ENCODE data around the gene RAD51B.

Gene RAD51B

DNA sequence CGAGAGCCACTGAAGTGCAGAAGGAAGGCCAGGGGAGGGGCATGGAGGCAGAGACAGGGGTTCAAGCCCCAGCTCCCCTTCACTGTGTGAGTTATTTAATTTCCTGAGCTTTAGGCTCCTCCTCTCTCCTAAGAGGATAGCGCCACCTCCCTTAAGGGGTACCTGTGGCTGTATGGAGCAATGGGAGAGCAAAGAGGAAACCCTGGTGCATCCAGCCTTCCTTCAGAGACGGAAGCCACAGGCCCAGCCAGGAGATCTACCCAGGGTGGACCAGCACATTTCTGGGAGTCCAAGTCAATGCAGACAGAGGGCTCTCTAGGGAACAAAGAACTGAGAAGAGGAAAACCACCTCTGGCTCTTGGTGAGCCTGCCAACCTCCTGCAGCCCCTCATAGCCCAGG lies 883.0 kb downstream of the RAD51B start:
- DNase-seq = no peak

DNA sequence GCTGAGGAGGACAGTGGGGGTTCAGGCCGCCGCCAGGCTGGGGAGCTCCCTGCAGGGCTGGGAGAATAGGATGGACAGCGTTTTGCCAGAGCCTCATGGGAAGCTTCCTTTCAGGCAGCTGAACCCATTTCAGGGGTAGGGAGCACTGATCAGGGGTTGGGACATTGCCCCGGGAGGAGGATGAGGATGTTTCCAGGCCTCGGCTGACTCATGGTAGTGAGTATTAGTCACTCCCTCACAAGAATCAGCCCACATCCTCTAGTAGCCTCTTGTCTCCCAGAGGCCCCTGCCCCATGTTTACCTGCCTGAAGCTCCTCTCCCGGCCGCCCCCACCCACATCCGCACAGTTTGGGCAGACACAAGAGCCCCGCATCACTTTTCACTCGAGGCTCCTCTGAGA lies 883.5 kb downstream of the RAD51B start:
- no peak for DNase-seq

DNA sequence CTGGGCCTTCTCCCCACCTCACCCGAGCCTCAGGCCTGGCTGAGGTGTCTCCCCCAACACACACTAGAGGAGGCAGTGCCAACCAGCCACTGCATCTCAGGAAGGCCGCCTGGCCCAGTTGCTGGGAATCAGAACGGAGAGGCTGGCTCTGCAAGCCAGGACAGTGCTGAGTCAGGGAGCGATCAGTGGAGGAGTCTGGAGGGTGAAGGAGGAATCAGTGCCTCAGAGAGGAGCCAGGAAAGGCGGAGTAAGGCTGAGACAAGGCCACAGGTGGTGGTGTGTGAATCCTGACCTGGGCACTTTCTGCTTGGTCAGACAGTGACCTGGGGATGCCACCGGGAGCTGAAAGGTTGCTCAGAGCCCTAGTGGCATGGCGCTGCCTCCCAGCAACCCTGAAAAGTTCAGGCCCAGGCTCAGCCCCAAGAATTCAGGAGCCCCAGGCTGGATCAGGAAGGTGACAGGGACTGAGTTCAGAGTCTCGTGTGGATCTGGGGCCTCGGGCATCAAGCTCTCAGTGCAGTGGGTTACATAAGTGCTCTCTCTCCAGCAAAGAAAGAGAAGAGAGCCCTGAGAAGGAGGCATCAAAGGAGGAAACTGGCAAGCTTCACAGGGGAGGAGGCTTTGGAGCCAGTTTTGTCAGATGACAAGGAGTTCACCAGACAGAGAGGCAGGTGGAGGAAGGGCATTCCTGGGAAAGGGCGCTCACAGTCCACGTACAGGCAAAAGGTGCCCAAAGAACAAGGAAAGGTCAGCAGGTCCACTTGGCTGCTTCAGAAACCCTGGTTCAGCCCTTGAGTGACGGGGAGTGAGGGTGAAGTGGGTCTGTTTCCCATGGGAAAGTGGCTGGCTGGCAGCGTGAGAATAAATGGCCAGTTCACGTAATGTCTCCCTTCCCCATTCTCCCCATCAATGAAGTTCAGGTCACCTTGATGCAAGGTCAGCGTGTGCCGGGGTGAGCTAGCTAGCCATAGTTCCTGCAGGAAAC lies 885.4 kb downstream of the RAD51B start:
- no peak for DNase-seq

DNA sequence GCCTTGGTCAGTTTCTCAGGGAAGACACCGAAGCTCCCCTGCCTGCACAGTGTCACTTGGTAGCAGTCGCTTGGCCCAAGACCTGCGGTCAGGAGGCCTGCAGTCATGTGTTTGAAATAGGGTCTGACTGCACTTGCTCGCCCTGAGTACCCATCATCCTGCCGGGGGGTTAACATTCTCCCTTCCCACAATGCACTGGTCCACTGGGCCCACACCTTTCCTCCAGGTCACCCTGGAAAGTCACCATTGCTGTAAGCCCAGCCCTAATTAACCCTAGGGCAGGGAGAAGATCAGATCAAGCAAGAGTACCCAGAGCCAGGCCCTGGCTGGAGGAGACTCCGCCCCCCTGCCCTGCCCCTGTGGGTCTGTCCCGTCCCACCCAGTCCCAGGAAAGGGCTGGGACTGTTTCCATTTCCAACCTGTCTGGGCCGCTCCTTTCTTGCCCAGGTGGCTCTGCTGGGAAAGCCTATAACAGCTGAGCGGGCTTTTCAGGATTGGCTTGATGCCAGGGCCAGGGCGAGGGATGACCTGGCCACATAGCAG lies 886.2 kb downstream of the RAD51B start:
- DNase-seq = no peak

DNA sequence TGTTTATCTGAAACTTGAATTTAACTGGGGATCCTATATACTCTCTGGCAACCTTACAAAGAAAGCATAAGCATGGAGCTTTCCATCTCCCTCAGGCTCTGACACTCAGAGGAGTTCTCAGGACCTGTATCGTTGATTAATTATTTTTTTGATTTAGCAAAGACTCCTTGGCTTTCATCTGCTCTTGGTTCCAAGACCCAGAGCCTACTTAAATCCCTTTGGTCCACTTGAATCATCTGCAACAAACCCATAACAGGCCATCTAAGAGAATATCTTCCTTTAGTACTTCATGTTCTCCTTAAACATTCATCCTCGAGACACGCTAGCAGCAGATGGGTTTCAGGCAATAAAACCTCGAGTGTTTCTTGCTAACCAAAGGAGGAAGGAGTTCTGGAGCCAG lies 887.9 kb downstream of the RAD51B start:
- no peak for DNase-seq

DNA sequence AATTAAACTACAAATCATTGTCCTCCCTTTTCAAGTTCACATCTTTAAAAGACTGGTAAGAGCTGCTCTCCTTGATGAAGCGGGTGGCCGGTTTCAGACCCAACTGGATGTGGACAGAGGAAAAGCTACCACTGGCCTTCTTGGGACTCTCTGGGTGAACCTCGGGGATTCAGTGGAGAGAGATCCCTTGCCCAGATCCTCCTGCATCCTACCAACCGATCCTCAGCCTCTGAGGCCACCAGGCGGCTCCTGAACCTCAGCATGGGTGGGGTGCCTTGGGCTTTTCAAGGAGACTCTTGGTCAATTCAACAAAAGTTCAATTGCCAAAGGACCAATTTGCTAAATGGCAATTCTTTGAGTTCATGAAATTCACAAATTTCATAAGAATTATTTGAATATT lies 888.8 kb downstream of the RAD51B start:
- no peak for DNase-seq

DNA sequence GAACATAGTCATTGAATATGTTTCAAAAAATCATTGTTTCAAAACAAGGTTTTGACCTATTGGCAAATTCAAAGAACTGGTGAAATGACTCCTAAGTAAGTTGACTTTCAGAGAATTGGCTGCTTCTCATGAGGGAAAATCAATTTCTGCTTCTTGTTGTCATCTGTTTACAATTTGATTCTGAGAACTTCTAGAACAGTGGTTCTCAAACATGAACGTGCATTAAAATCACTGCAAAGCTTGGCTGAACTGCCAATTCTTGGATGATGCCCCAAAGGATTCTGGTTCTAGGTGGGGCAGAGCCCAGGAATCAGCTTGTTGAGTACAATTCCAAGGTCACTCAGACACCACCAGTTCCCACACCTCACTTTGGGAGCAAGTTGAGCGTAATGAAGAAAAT lies 889.4 kb downstream of the RAD51B start:
- DNase-seq = no peak

DNA sequence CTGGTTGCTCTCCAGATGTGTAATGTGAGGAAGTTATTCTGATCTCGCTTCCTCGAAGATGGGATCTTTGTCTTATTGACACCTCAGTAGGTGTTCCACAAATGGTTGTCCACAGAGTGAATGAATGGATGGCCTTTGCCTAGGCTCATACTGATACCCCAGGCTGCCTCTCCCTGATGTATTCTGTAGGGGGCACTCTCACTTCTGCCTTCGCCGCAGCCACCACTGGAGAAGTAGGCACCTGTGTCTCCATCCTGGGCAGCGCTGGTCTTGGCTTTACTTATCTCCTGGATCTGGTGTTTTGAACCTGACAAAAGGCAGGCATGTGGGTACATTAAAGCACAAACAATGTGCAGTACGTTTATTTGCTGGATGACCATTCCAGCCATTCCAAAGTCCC lies 891.2 kb downstream of the RAD51B start:
- DNase-seq = no peak

DNA sequence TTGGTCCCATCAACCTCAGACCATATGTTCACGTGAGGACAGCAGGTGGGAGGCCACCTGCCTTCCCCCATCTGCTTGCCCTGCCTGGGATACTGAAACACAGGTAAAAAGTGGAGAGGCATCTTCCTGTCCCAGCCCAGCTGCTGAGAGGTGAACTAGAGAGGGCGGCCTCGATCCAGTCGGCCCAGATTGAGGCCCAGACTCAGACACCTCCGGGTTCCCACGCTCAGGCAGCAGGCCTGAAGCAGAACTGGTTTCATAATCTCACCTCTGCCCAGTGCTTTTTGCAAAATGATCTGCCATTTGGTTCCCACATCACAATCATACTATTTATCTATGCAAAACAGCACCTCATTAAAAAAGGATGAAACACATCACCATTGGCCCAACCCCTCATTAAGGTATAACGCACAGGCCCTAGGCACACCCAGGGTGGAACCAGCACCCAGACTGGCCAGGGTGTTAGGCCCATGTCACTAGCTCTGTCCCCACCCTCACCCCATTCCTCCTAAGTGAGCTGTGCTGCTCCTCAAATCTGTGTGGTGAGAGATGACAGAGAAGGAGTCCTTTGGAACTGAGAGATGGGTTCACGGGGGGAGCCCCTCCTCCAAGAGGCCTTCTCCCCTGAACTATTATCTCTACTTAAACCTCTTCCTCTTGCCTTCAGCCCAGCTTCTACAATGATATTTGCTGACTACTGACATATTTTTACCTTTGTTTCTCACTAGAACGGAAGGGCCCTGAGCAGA lies 892.2 kb downstream of the RAD51B start:
- DNase-seq = no peak

DNA sequence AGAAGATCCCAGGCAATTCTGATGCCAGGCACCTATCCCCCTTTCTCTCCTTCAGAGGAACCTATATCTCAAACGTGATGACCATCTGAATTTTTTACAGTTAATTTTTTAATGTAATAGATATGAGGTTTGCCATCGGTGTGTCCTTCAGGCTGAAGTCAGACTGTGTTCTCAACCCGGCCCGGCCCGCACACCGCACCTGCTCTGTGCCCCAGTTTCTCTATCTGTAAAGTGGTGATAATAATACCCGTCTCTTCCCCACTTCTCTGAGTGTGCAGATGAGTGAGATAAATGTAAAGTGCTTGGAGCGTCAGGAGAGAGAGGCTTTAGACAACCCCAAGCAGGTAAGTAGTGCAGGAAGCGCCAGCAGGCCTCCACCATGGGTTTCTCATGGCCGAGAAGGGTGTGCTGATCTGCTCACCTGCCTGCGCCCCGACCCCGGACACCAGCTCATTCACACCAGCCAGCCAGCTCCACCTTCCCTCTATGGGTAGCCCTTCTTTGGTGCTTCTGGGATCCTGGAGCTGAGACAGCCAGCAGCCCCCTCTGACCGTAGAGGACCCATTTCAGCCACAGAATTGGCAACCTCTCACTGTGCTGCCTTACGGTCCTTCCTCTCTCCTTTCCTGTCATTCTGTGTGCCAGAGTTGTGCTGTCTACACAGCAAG lies 893.3 kb downstream of the RAD51B start:
- DNase-seq = no peak

DNA sequence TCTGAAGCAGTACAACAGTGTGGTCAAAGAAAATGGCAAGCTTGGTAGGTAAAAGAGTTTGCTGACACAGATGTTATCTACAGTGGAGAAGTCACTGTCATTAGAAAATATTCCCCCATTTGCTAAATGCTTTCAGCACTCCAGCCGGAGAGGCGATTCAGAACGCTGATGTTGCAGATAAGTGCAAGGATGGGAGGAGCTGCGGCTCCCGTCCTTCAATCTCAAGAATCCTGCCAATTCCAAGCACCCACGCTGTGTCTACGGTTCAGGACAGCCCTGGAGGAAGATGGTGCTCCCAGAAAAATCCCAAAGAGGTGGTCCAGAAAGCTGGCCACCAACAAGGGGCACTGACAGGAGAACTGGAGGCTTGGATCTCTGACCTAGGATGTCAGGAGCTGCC lies 894.2 kb downstream of the RAD51B start:
- no peak for DNase-seq

DNA sequence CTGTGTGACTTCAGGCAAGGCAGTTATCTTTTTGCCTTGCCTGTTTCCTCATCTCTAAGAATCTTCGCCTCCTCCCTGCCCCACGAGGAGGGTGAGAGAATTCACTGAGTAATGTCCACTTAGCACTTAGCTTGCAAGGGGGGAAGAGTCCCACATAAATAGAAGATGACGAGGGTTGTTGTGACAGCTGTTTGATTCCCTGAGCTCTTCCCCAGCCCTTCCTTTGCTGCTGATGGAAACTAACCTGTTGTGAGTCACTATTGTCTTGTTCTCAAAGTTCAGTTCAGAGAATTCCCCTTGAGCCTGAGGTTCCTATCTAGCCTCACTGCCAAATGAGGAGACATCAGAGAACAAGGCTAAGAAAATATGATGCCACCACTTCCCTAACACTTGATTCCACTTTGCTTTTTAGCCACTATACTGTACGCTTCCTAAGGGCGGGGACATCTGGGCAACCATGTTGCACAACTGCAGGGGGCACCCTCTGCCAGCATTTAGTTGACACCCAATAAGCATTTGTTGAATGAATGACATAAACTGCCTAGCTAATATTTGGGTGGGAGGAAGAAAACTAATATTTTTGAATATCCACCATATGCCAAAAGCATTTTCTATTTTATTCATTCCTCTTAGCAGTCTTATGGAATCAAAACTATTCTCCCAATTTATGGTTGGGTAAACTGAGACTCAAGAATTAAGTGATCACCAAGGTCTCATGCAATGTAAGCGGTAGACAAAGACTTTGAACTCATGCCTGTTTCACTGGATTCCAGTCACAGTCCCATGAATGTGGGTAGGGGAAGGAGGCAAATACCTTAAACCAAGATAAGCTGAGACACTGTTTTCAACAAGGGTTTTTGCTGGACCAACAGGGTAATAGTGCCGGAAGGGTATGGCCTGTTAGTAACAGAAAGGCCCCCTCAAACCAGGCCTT lies 895.7 kb downstream of the RAD51B start:
- no peak for DNase-seq

DNA sequence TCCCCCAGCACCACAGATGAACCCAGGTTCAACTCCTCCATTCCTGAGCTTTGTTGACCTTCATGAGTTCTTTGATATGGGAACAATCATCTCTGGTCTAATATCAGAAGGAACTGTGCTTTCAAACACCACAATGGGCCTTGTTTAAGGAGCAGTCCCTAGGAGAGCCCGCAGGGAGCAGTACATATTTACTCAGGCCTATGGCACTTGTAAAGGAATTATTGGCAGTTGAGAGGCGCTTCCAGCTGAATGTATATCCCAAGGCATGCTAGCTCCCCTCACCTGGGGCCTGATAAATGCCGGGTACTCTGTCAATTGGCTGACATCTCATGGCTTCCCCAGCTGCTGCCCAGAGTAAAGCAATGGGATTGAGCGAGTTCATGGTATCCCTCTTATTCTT lies 897.1 kb downstream of the RAD51B start:
- DNase-seq = no peak

DNA sequence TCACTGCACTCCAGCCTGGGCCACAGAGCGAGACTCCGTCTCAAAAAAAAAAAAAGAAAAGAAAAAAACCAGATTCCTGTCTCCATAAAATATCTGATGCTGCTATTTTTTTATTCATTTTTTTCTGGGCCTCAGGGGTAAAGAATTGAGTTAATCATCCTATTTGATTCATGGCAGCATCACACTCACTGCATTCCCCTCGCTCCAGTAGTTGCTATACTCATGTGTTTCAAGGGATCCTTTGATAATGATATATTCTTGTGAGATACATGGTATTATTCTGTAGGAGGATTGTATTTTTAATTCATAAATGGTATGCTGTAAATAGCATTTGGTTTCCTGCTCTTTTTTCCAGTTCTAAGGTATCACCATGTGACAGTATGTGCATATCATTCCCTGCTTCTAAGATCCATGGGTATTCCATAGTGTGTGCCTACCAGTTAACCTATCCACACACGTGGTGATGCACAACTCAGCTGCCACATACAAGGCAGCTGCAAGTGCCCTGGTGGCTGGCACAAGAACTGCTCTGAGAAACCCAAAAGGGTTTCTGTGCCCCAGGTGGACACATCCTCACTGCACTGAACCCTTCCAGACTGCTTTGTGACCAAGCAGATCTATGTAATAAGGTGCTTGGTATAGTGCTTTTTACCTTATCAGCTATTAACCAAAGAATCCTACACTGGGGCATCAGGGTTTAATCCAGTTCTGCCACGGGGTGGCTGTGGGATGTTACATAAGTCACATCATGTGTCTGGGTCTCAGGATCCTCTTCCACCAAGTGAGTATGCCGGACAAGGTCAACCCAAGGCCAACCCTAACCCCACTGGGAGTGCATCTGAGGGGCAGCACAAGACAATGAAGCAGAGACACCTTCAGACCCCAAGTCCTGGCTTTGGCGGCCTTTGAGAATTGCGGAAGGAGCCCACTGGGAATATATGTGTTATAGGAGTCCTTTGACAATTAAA lies 898.7 kb downstream of the RAD51B start:
- DNase-seq = no peak

DNA sequence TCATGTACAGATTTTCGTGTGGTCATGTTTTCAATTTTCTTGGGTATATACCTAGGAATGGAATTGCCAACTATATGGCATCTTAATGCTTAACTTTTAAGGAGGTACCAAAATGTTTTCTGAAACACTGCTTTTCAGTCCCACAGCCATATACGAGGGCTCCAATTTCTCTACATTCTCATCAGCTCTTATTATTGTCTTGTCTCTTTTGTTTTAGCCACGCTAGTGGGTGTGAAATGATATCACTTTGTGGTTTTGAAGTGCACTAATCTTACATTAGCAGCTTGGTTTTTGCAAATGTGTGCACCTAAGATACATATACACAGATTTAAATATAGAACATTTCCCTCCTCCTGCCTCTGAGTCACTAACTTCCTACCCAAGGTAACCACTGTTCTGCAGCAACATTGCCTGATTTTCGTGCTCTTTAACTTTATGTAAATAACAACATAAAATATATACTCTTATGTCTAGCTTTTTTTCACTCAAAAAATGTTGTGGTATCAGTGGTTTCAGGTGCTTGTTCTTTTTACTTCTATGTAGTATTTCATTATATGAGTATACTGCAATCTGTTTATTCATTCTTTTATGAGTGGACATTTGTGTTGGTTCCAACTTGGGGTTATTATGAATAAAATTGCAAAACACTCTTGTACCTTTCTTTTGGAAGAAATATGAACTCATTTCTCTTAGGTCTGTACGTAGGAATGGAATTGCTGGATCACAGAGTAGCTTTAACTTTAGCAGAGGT lies 900.2 kb downstream of the RAD51B start:
- no peak for DNase-seq

DNA sequence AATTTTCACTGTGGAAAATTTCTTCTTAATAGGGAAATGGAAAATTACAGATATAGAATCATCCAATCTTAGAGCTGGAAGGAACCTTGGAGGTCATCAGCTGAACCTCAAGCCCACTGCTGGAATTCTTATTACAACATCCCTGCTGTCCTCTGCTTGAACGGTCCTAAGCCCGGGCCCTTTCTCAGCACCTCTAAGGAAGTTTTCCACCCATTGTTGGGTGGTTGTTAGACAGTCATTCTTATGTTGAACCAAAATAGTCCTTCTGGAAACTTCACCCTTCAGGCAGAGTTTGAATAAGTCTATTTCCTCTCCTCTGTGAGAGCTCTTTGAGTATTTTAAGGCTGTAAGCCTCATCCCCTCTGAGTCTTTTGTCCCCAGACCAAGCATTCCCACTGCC lies 902.6 kb downstream of the RAD51B start:
- DNase-seq = no peak

DNA sequence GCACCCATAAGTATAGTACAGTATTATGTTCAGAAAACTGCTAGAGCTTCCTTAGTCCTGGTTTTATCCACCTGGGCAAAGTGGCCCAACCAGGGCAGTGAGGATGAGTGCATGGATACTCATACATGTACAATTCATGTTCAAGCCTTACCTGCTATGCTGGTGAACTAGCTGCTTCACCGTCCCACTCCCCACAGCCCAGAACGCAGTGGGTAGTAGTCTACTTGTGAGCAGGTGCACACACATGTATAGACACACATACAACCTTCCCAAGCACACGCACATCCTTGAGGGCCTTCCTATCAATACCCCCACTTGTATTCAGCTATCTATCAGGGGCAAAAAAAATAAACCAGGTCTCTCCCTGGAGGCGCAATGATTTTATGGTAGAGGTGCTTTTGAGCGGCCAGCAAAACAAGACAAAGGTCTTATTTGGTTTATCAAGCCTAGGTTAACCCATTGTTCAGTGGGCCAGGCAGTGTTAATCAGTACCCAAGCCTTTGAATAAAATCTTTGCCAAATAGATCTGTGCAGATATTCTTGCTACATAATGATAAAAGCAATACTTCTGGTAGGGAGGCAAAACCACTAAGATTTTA lies 903.5 kb downstream of the RAD51B start:
- DNase-seq = no peak

DNA sequence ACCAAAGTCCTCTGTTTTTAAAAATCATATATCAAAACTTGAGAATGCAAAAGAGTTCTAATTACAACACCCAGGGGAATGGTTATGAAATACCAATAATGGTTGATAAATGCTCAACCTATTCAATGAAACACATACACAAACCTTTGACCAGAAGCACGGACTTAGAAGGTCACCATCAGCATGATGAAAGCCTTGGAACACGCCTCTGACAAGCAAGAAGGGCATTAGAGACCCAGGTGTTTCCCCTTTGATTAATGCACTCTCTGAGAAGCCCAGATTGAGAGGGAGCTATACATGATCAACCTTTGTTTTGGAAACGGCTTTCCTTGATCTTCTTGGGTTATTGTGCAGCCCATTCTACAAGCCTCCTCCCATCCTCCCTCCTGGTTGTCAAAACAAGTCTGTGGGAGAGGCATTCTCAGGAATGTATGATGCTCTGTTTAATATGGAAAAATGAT lies 904.3 kb downstream of the RAD51B start:
- no peak for DNase-seq

DNA sequence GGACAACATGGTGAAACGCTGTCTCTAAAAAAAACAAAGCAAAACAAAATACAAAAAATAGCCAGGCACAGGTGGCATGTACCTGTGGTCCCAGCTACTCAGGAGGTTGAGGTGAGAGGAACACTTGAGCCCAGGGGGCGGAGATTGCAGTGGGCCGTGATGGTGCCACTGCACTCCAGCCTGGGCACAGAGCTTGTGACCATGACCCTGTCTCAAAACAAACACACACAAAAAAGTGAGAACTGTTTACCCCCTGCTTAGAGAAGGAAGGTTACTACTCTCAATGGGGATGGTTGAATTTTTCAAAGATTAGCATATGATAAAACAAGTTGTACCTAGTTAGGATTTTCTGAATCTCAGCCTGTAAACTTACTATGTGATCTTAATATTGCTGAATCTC lies 905.3 kb downstream of the RAD51B start:
- DNase-seq = no peak

Measured in midbrain (tissue), 1 donor.